HG03565 (cell line): ENCODE data around the gene UBE3B.

Source experiments
- ATAC-seq: cut with Tn5 transposase; IDR thresholded peaks from one replicate; pipeline ENCODE4 v1.9.1; 2021; ENCODE audit warnings: mild to moderate bottlenecking, moderate library complexity; ENCODE audit not compliant: unreplicated experiment

Gene UBE3B

GRCh38 chr12:109567967-109568366 is 90.5 kb downstream of the UBE3B start:
- ATAC-seq = no peak

GRCh38 chr12:109568486-109568885 is 91.1 kb downstream of the UBE3B start:
- no peak for ATAC-seq

- no peak for ATAC-seq
Measured at GRCh38 chr12:109571773-109572505, 94.5 kb downstream of the UBE3B start.

GRCh38 chr12:109572506-109572845 is 95.0 kb downstream of the UBE3B start:
- ATAC-seq = no peak

- peak; percentile 92 for ATAC-seq
Measured at GRCh38 chr12:109573029-109573913, 95.8 kb downstream of the UBE3B start, which contains the start of the genes MMAB and MVK. Gene MMAB, minus strand, starts transcription at chr12:109573504. Its CDS starts 24 bp downstream, at chr12:109573480. Gene MVK, plus strand, starts transcription at chr12:109573794. Its CDS starts 1,029 bp downstream, at chr12:109574823.

- no peak for ATAC-seq
Measured at GRCh38 chr12:109573914-109574244, 96.4 kb downstream of the UBE3B start.

- no peak for ATAC-seq
Measured at GRCh38 chr12:109575683-109576082, 98.2 kb downstream of the UBE3B start.

GRCh38 chr12:109577311-109577710 is 99.9 kb downstream of the UBE3B start:
- ATAC-seq = no peak

GRCh38 chr12:109578330-109578927 is 101.0 kb downstream of the UBE3B start:
- no peak for ATAC-seq

- ATAC-seq = no peak
Measured at GRCh38 chr12:109579639-109580038, 102.2 kb downstream of the UBE3B start.

- no peak for ATAC-seq
Measured at GRCh38 chr12:109580272-109580671, 102.8 kb downstream of the UBE3B start.

GRCh38 chr12:109580684-109581333 is 103.4 kb downstream of the UBE3B start:
- ATAC-seq = no peak

- no peak for ATAC-seq
Measured at GRCh38 chr12:109581334-109581691, 103.9 kb downstream of the UBE3B start.

- no peak for ATAC-seq
Measured at GRCh38 chr12:109581856-109582255, 104.4 kb downstream of the UBE3B start.

- ATAC-seq = no peak
Measured at GRCh38 chr12:109582636-109583035, 105.2 kb downstream of the UBE3B start.

GRCh38 chr12:109583733-109584132 is 106.3 kb downstream of the UBE3B start:
- no peak for ATAC-seq
